ENCODE data around the gene PIAS1. TPM values are rescaled to one million over a fixed set of nuclear protein-coding genes. Genes with fewer than 3 reads are reported as not detected.

PIAS1 gene
- total and polyA plus RNA-seq, 2 donors (not counting 3 experiments of a cell fraction or from before 2014, with no cell fraction given) = 23.7 to 24.2 TPM

DNA sequence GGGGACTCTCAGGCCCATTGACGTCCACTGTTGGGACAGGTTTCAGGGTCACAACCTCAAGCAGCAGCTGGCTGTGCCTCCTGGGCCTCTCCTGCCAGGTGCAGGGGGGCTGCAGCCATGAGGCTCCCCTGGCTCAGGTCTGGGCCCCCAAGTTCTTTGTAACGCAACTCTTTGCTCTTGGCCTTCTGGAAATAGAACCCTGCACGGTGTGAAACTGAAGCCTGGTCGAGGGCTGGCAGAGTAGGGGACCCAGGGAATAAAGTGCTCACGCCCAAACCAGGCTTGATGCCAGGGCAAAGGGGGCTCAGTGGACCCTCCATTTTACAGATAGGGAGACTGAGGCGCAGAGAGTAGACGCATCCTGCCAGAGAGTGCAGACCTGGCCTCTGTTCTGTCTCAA is 150.2 kb downstream of the PIAS1 start:
- BruUV-seq (replicated peaks) = no TSS peak
- TF ChIP-seq POLR2AphosphoS5 (IDR thresholded peaks at IDR 0.05; ENCODE audit: insufficient read depth, low read depth, low read length) (no peak), EZH2 (IDR thresholded peaks at IDR 0.05; ENCODE audit: borderline replicate concordance, low read depth, low read length, severe bottlenecking) (no peak), FOS (IDR thresholded peaks at IDR 0.05; ENCODE audit: borderline replicate concordance, insufficient read depth, low read length) (no peak), JUN (IDR thresholded peaks at IDR 0.05; ENCODE audit: borderline replicate concordance, insufficient read depth, insufficient read length, low read depth) (no peak), GATA2 (IDR thresholded peaks at IDR 0.05; ENCODE audit: insufficient read depth, insufficient read length, low read depth, low read length) (no peak), POLR2A (IDR thresholded peaks at IDR 0.05; ENCODE audit: low read depth, low read length) (no peak), MYC (IDR thresholded peaks at IDR 0.05; ENCODE audit: low read depth, low read length) (no peak)
- TF ChIP-seq, protein P1, sequence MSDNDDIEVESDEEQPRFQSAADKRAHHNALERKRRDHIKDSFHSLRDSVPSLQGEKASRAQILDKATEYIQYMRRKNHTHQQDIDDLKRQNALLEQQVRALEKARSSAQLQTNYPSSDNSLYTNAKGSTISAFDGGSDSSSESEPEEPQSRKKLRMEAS (IDR thresholded peaks at IDR 0.05; ENCODE audit: insufficient read depth, insufficient read length) = no peak
- TF ChIP-seq, protein P2, sequence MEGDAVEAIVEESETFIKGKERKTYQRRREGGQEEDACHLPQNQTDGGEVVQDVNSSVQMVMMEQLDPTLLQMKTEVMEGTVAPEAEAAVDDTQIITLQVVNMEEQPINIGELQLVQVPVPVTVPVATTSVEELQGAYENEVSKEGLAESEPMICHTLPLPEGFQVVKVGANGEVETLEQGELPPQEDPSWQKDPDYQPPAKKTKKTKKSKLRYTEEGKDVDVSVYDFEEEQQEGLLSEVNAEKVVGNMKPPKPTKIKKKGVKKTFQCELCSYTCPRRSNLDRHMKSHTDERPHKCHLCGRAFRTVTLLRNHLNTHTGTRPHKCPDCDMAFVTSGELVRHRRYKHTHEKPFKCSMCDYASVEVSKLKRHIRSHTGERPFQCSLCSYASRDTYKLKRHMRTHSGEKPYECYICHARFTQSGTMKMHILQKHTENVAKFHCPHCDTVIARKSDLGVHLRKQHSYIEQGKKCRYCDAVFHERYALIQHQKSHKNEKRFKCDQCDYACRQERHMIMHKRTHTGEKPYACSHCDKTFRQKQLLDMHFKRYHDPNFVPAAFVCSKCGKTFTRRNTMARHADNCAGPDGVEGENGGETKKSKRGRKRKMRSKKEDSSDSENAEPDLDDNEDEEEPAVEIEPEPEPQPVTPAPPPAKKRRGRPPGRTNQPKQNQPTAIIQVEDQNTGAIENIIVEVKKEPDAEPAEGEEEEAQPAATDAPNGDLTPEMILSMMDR (IDR thresholded peaks at IDR 0.05; ENCODE audit: extremely low read depth in 1 of 2, insufficient read depth in 1 of 2, low read depth in 1 of 2, low read length in 2 of 2) = no peak
- Histone ChIP-seq H3K4me3 (replicated peaks in 1 of 3; ENCODE audit: insufficient read depth in 1 of 3, low read depth in 1 of 3, low read length in 3 of 3) (no peak overlapping the region), H3K27me3 (ENCODE audit: control insufficient read depth in 2 of 2, insufficient read depth in 2 of 2, low read length in 2 of 2) (no peaks in the 10 kb centered on the region), H3K9ac (replicated peaks; ENCODE audit: extremely low read depth, insufficient read depth, low read length) (no peak overlapping the region), H3K36me3 (ENCODE audit: control insufficient read depth in 2 of 2, extremely low read depth in 1 of 2, insufficient read depth in 2 of 2, low read length in 2 of 2) (no peaks in the 10 kb centered on the region), H3K27ac (ENCODE audit: insufficient read depth, low read depth, low read length) (no peak overlapping the region), H3K9me3 (replicated peaks; ENCODE audit: control insufficient read depth, insufficient read depth, low read length) (no peaks in the 10 kb centered on the region), H3K4me2 (ENCODE audit: insufficient read depth, low read length) (no peak overlapping the region), H3K4me1 (ENCODE audit: control insufficient read depth, extremely low read depth, insufficient read depth, low read length) (peaks cover 15% of the 10 kb centered on the region), H2AFZ (ENCODE audit: low read depth, low read length) (no peak overlapping the region), H3K79me2 (ENCODE audit: control insufficient read depth, insufficient read depth, low read length) (no peaks in the 10 kb centered on the region), H4K20me1 (replicated peaks; ENCODE audit: control insufficient read depth, extremely low read depth, insufficient read depth, low read length) (no peaks in the 10 kb centered on the region), H3K9me1 (replicated peaks; ENCODE audit: control insufficient read depth, extremely low read depth, insufficient read depth, low read length) (no peaks in the 10 kb centered on the region)
- dilution Hi-C loops (cut with MboI; ENCODE audit: extremely low pct_ligation_motif_present, low sequenced_read_pairs) (no loop called here), intact Hi-C loops (cut with micrococcal nuclease) (loop anchor here (2.0 kb wide), 1 partner anchor 24 kb away; the partner anchor contains the start of gene CLN6)
- ChIA-PET POLR2A (interaction anchor here (0.6 kb wide), 1 partner anchor 155 kb away, joined by 3 read pairs; no protein-coding TSS in a partner anchor), CTCF (no interaction called here)
- DNase-seq (ENCODE audit: low read depth, low spot score) (no peak), FAIRE-seq (no peak)

Data from endothelial cell of umbilical vein (primary cell).